ENCODE data around the gene PSME3IP1.

PSME3IP1 gene

DNA sequence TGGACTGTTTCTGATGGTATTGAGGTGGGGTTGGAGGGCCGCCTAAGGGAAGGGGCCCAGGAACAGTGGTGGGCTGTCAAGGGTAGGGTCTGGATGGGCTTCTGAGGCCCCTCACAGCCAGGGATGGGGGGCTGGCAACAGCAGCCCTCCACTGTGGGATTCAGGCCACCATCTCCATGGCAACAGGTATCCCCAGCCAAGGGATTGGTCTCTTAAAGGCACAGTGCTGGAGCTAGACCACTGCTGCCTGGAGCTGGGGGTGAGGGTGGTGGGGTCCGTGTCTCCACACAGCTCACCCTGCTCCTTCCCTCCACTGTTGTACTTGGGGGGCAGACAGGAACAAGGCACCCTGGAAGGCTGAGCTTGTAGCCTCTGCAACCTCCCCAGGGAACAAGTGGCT, 41.8 kb downstream of the PSME3IP1 start:
- H3K4me1 Mint-ChIP-seq = peaks cover 42% of the 10 kb centered on the region
- no peak overlapping the region for H3K27ac Mint-ChIP-seq (ENCODE audit: low read depth)
- no peaks in the 10 kb centered on the region for H3K9me3 Mint-ChIP-seq

DNA sequence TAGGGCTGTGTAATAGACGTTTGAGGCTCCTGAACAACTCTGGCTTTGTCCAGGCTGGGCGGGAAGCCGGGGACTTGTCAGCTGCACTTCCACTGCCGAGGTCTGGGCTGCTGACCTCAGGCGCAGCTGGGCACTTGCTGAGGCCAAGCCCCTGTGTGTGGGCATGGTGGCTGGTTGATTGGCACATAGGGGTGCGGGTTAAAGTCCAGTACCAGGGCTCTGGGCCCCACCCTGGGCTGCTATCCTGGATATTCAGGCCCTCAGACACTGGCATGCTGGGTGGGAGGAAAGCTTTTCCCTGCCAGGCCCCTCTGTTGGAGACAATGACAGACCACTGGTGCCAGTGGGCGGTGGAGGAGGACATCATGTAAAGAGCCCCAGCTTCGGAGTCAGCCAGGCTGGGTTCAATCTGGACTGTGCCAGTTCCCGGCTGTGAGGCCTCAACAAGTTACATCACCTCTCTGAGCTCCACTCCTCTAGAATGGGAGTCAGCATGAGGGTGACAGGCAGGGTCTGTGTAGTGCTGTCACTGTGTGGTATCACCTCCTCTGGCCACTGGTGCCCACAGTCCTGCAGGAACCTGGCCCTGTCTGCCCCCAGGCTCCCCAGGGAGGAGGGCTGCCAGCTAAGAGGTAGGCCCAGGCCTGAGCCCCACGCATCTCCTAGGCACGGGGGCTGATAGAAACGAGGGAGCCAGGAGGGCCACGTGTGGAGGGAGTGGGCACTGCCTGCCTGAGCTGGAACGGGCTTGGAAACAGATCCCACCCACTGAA, 42.5 kb downstream of the PSME3IP1 start:
- Mint-ChIP-seq H3K27me3 (no peaks in the 10 kb centered on the region), H3K27ac (ENCODE audit: low read depth) (no peak overlapping the region), H3K4me1 (peaks cover 49% of the 10 kb centered on the region), H3K9me3 (no peaks in the 10 kb centered on the region), H3K36me3 (ENCODE audit: insufficient read depth) (peaks cover 9% of the 10 kb centered on the region), H3K4me3 (no peak overlapping the region)
- no peak for ATAC-seq (replicated peaks; ENCODE audit: extremely low read depth, poor library complexity, severe bottlenecking)
- DNase-seq (ENCODE audit: low spot score in 2 of 2) = no peak

More for the DNA sequence above, 41.8 kb downstream of the PSME3IP1 start:
- ATAC-seq (replicated peaks; ENCODE audit: extremely low read depth, poor library complexity, severe bottlenecking) = no peak
- DNase-seq (ENCODE audit: low spot score in 2 of 2) = no peak
- Mint-ChIP-seq H3K4me3 (no peak overlapping the region), H3K36me3 (ENCODE audit: insufficient read depth) (peaks cover 12% of the 10 kb centered on the region), H3K27me3 (no peaks in the 10 kb centered on the region)

DNA sequence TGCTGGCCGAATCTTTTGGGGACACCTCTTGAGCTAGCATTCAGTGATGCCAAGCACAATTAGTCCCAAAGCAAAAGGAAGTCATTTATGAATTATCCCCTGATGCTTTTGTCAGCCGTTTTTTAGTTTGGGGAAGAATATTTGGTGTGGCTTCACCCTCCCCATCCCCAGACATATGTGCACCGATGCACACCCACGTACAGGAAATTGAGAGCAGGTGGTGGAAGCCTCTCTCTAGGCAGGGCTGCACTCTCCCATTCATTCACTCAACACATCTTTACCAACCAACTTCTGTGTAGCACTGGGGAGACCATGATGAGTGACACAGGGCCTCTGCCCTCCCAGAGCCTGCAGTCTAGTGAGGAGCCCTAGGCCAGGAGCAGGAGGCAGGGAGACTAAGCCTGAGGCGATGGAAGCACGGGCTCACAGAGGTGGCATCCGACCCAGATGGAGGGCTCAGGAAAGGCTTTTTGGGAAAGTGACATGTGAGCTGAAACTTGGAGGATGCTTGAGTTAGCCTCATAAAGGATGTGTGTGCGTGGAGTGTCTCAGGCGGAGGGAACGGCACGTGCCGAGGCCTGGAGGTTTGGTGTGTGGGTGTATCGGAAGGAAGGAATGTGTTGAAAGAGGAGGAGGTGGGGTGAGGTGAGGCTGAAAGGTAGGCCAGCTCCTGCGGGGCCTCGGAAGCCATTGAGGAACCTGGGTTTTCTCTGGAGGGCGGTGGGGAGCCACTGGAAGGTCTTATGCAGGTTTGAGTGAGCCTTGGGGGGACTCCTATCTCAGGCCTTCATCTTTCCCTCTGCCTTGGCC, 43.8 kb downstream of the PSME3IP1 start:
- no peak for DNase-seq (ENCODE audit: low spot score in 2 of 2)
- Mint-ChIP-seq H3K36me3 (ENCODE audit: insufficient read depth) (peaks cover 11% of the 10 kb centered on the region), H3K4me3 (peak overlapping the region; percentile 41), H3K9me3 (no peaks in the 10 kb centered on the region), H3K27ac (ENCODE audit: low read depth) (peak overlapping the region; percentile 92), H3K4me1 (peaks cover 50% of the 10 kb centered on the region), H3K27me3 (no peaks in the 10 kb centered on the region)
- ATAC-seq (replicated peaks; ENCODE audit: extremely low read depth, poor library complexity, severe bottlenecking) = peak; percentile 79

DNA sequence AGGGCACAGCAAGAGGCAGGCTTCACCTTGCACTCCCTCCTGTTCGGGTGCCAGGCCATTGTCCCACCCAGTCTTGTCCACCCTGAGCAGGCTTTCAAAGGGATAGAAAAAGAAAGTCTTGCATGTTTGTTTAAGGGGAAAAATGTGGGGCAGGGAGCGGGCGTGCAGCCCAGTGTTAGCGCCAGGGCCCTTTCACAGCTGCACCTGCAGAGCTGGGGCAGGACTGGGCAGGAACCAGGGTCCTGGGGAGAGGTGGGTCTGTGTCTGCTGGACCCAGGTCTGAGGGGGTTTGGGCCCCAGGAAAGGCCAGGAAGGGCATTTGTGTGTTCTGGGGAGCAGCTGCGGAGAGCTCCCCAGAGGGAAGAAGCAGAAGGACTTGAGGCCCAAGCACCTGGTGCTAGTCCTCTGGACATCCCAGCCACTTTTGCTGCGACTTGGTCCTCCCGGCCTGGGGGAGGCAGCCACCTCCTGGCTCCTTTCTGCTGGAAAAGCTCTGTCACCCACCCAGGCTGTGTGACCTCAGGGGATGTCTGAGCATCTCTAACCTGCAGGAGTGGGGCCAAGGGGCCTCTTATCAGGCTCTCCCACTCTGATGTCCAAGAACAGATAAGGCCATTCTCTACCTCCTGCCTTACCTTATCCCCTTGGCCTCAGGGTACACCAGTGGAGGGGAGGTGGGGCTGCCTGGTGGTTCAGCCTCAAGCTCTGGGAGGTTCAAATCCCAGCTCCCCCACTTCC, 44.7 kb downstream of the PSME3IP1 start:
- Mint-ChIP-seq H3K27me3 (no peaks in the 10 kb centered on the region), H3K4me3 (peak overlapping the region; percentile 41), H3K4me1 (peaks cover 53% of the 10 kb centered on the region), H3K36me3 (ENCODE audit: insufficient read depth) (peaks cover 11% of the 10 kb centered on the region), H3K9me3 (no peaks in the 10 kb centered on the region), H3K27ac (ENCODE audit: low read depth) (peak overlapping the region; percentile 92)
- ATAC-seq (replicated peaks; ENCODE audit: extremely low read depth, poor library complexity, severe bottlenecking) (no peak), DNase-seq (ENCODE audit: low spot score in 2 of 2) (no peak)

DNA sequence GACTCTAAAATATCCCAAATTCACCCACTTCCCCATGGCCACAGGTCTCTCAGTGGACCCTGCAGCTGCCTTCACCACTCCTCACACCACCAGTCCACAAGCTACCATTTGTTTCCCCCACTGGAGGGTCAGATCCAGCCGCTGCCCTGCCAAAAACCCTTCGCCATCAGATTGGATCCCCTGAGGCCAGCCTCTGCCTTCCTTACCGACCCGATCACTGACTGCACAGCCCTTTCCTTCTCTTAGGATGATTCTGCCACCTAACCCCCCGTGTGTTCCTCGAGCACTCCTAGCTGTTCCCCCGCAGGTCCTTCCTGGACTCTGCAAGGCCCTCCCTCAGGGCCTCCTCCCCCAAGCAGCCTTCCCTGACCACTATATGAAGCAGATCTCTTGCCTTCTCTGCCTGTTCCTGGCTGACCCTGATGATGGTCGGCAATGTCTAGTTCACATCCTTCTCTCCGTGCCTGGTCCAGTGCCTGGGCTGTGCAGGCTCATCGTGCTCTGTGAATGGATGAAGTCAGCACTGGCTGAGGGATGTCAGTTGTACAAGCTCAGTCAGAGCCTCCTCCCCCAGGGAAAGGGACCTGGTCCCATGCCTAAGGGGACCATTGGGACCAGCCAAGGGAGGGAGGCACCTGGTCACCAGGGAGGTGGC, 47.4 kb downstream of the PSME3IP1 start:
- no peak for DNase-seq (ENCODE audit: low spot score in 2 of 2)
- Mint-ChIP-seq H3K9me3 (no peaks in the 10 kb centered on the region), H3K27ac (ENCODE audit: low read depth) (peak overlapping the region; percentile 69), H3K4me3 (peak overlapping the region; percentile 27), H3K27me3 (no peaks in the 10 kb centered on the region), H3K4me1 (peaks cover 70% of the 10 kb centered on the region), H3K36me3 (ENCODE audit: insufficient read depth) (peaks cover 12% of the 10 kb centered on the region)
- ATAC-seq (replicated peaks; ENCODE audit: extremely low read depth, poor library complexity, severe bottlenecking) = no peak

DNA sequence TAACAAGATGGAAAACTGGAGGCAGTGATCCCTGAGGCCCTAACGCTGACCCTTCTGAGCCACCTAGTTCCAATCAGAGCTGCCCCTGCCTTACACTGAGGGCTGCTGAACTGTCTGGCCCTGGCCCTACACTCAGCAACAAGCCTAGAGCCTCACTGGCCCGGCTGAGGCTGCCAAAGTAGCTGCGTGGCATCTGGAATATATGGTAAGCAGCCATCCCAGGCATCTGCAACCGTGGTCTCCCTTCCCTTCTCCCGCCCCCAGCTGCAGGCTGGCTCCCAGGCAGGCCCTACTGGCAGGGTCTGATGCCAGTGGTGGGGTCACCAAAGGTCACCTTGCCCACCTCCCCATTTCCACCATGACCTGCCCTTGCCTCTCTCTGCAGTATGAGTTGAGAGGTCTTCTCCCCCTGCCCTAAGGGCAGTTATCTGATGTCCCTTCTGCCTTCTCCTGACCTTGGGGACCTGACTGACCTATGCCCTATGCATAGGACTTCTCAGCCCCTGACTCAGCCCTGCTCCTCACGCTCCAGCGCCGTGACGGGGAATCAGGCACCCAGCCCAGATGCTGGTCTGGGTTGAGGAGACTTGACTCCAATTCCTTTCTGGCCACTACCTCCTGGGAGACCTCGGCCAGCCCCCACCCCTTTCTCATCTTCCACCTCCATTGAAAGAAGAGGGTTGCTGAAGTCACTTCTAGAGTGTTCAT, 48.1 kb downstream of the PSME3IP1 start:
- no peak overlapping the region for H3K4me3 Mint-ChIP-seq
- ATAC-seq (replicated peaks; ENCODE audit: extremely low read depth, poor library complexity, severe bottlenecking) (no peak), DNase-seq (ENCODE audit: low spot score in 2 of 2) (no peak)
- H3K27me3 Mint-ChIP-seq = no peaks in the 10 kb centered on the region
- H3K9me3 Mint-ChIP-seq = no peaks in the 10 kb centered on the region
- H3K4me1 Mint-ChIP-seq = peaks cover 75% of the 10 kb centered on the region
- peak overlapping the region; percentile 69 for H3K27ac Mint-ChIP-seq (ENCODE audit: low read depth)
- peaks cover 12% of the 10 kb centered on the region for H3K36me3 Mint-ChIP-seq (ENCODE audit: insufficient read depth)

DNA sequence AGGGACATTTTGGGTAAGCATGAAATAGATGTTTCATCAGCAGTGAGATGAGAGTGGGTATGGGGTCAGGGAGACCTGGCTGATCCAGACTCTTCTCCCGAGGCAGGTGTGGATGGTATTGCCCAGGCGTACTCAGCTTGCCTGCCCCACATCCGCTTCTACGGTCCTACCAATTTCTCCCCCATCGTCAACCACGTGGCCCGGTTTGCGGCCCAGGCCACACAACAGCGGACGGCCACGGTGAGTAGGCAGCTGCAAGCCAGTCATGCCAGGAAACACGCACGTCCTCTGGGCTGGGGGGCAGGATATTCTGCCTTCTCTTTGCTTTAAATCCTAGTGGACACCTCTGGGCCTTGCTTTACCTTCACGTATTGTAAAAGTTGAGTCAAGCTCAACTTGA, 48.8 kb downstream of the PSME3IP1 start:
- H3K27ac Mint-ChIP-seq (ENCODE audit: low read depth) = no peak overlapping the region
- H3K36me3 Mint-ChIP-seq (ENCODE audit: insufficient read depth) = peaks cover 13% of the 10 kb centered on the region
- DNase-seq (ENCODE audit: low spot score in 2 of 2) (no peak), ATAC-seq (replicated peaks; ENCODE audit: extremely low read depth, poor library complexity, severe bottlenecking) (no peak)
- H3K27me3 Mint-ChIP-seq = no peaks in the 10 kb centered on the region
- peaks cover 77% of the 10 kb centered on the region for H3K4me1 Mint-ChIP-seq
- no peak overlapping the region for H3K4me3 Mint-ChIP-seq
- H3K9me3 Mint-ChIP-seq = no peaks in the 10 kb centered on the region

DNA sequence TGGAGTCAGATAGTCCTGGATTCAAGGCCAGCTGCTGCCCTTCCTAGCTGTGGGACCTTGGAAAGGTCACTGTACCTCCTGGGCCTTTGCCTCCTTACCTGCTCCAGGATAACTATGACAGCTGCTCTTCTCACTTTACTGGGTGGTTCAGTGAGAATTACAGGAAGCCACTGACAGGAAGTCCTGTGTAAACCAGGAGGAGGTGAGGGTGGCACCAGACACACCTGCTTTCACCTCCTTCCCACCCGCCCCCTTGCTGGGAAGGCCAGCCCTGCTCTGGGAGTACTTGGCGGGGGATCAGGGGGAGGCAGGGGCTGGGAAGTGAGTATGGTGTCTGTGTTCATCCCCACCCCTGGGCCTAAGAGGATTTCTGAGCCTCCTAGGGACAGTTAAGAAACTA, 50.9 kb downstream of the PSME3IP1 start:
- H3K36me3 Mint-ChIP-seq (ENCODE audit: insufficient read depth) = peaks cover 13% of the 10 kb centered on the region
- peaks cover 84% of the 10 kb centered on the region for H3K4me1 Mint-ChIP-seq
- H3K27ac Mint-ChIP-seq (ENCODE audit: low read depth) = peak overlapping the region; percentile 88
- DNase-seq (ENCODE audit: low spot score in 2 of 2) (no peak), ATAC-seq (replicated peaks; ENCODE audit: extremely low read depth, poor library complexity, severe bottlenecking) (peak; percentile 68)
- H3K9me3 Mint-ChIP-seq = no peaks in the 10 kb centered on the region
- peak overlapping the region; percentile 80 for H3K4me3 Mint-ChIP-seq
- H3K27me3 Mint-ChIP-seq = no peaks in the 10 kb centered on the region

DNA sequence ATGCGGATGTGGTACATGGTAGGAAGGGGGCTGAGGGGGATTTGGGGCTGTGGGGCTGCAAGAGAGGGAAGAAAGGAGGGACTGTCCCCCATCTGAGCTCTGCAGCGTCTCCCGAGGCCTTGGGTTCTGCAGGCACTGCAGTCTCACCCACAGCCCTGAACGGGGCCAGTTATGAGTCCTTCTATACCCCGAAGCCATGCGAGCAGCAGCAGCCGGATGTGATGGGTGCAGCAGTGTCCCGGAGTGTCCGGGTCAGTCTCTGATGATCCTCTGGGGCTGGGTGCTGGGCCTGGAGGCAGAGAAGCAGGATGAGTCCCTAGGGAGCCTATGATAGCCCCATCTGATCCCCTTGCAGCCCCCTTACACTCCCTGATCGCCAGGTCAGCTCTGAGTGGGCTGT, 52.0 kb downstream of the PSME3IP1 start:
- Mint-ChIP-seq H3K27ac (ENCODE audit: low read depth) (peak overlapping the region; percentile 88), H3K4me1 (peaks cover 86% of the 10 kb centered on the region), H3K36me3 (ENCODE audit: insufficient read depth) (peaks cover 13% of the 10 kb centered on the region), H3K4me3 (peak overlapping the region; percentile 80), H3K9me3 (no peaks in the 10 kb centered on the region), H3K27me3 (no peaks in the 10 kb centered on the region)
- DNase-seq (ENCODE audit: low spot score in 2 of 2) (no peak), ATAC-seq (replicated peaks; ENCODE audit: extremely low read depth, poor library complexity, severe bottlenecking) (peak; percentile 49)

DNA sequence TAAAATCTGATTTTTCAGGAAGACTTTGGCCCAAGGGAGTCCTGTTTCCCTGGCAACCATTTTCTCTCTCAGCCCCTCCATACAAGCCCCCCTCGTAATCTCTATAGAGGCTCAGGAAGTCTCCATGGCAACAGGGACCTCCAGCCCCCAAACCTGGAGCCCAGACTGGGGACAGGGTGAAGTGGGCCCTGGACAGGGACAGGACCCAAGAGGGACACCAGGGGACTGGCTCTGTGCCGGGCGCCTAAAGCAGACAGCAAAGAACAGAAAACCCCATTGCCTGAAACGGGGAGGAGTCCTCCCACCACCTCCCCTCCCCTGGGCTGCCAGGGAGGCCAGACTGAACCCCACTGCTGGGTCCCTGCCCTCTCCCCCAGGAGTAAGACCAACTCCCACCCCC, 52.8 kb downstream of the PSME3IP1 start:
- peak overlapping the region; percentile 90 for H3K27ac Mint-ChIP-seq (ENCODE audit: low read depth)
- H3K9me3 Mint-ChIP-seq = no peaks in the 10 kb centered on the region
- H3K36me3 Mint-ChIP-seq (ENCODE audit: insufficient read depth) = peaks cover 10% of the 10 kb centered on the region
- no peak for ATAC-seq (replicated peaks; ENCODE audit: extremely low read depth, poor library complexity, severe bottlenecking)
- DNase-seq (ENCODE audit: low spot score in 2 of 2) = no peak
- peak overlapping the region; percentile 80 for H3K4me3 Mint-ChIP-seq
- peaks cover 83% of the 10 kb centered on the region for H3K4me1 Mint-ChIP-seq
- no peaks in the 10 kb centered on the region for H3K27me3 Mint-ChIP-seq

DNA sequence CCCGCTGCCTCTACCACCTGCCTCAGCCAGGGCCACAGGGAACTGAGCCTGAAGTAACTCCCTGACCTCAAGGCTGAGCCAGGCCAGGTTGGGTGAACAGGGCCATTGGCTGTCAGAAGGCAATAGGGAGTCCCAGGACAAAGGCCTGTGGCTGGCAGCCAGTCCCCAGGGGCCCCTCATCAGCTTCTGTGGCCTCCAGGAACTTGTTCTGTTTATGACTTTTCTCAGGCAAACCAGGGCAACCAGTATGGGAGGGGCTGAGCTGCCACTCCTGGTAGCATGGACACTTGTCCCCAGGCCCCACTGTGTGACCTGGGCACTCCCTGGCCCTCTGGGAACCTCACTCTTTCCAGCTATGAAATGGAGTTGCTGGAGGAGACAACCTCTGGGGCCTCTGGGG, 53.4 kb downstream of the PSME3IP1 start:
- Mint-ChIP-seq H3K4me1 (peaks cover 84% of the 10 kb centered on the region), H3K4me3 (peak overlapping the region; percentile 80), H3K27me3 (no peaks in the 10 kb centered on the region), H3K27ac (ENCODE audit: low read depth) (peak overlapping the region; percentile 90), H3K9me3 (no peaks in the 10 kb centered on the region), H3K36me3 (ENCODE audit: insufficient read depth) (peaks cover 10% of the 10 kb centered on the region)
- DNase-seq (ENCODE audit: low spot score in 2 of 2) = no peak
- no peak for ATAC-seq (replicated peaks; ENCODE audit: extremely low read depth, poor library complexity, severe bottlenecking)

Measured in central memory CD8-positive, alpha-beta T cell (primary cell).